GM19025 (cell line): ENCODE data around the gene PRKCA.
"Not testable (repeated sequence)": the region's sequence is repeated elsewhere in the genome, so short reads cannot be mapped to it uniquely, and the experiment has no call there.

Experiments used
- ATAC-seq: cut with Tn5 transposase; IDR thresholded peaks from one replicate; pipeline ENCODE4 v1.9.1; 2021; ENCODE audit warnings: mild to moderate bottlenecking, low read depth, moderate library complexity; ENCODE audit not compliant: unreplicated experiment

PRKCA gene

DNA sequence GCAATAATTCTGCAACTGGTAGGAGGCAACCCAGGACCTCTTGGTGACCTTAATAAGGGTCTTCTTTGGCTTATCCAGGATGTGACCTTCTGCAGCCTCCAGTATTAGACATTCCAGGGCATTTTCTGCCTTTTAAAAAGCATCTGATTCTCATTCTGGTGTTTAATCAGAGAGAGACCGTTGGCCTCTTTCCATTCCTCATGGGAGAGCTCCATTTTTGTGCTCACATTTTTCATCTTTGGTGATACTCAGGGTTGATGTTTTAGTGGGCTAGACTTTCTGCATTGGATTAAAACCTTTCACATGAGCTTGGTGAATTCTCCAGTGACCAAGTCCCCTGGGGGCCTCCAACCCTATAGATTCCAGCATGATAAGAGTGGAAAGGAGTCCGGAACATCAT is 382.3 kb downstream of the PRKCA start:
- no peak for ATAC-seq

DNA sequence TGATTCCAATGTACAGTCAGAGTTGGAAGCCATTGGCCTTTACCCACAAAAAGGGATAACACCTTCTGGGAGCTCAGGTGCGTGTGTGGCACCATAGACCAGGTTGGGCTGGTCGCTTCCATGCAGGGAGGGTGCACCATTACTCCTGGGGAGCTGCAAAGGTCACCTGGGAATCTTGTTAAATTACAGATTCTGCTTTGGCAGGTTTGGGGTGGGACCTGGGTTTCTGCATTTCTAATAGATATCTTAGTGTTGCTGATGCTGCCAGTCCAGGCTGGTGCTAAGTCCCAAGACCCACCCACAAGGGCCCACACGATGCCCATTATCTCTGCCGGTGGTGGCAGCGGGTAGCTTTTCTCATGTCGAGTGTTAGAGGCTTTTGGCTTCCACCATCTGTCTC is 384.2 kb downstream of the PRKCA start:
- no peak for ATAC-seq

DNA sequence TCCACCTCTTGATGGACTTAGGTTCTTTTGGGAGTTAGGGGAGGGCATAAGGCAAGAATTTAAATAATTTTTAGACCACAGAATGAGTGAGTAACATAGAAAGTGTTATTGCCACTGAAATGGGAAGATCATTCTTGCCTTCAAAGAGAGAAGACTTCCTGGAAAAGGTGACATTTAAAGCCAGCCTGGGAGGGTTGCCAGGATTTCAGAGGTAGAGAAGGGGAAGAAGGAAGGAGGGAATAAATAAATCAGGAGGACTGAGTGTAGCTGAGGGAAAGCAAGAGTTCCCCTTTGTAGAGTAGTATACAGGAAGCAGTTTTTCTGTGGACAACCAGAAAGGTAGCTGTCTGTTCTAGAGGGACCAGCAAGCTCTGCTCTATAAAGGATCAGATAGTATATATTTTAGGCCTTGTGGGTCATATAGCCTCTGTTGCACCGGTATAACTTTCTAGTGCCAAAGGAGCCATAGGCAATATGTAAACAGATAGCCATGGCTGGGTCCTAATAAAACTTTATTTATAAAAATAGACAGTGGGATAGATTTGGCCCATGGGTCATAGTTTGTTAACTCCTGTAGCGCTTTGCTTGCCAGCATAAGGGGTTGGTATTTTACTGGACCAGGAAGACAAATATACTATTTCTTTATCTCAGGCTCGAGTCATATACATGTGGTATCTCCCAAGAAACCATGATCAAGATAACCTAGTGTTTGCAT is 385.3 kb downstream of the PRKCA start:
- no peak for ATAC-seq

DNA sequence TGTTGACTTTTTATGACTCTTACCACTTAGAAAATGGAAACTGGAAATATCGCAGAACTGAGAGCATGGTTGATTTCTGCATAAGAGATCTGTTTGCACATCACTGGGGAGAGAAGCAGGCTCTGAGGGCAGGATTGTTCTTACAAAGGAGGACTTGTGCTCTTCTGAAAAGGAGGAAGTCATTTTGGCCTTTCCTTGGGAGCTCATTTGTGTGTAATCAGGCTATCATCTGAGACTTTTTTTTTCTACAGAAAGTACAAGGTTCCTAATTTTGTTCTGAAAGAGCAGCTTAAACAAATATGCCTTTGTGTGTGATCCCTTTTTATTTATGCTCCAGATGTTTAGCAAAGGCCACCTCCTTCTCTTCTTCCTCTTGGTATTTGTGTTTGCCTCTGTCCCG is 386.8 kb downstream of the PRKCA start:
- no peak for ATAC-seq

DNA sequence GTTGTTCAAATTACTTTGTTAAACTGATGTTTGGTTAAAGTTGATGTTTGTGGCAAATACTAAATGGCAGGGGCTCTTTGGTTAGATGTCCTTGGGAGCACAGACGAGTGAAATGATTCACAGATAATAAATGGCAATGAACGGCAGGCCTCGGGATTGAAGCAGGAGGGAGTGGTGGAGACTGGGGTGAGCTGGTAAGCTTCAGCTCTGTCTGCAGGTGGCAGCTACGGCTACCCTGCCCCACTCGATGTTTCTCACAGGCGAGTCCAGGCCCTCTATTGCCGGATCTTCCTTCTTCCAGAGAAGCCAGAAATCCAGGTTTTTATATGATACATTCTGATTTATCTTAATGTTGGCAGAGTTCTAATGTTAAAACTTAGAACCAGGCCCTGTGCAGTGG is 387.8 kb downstream of the PRKCA start:
- no peak for ATAC-seq

DNA sequence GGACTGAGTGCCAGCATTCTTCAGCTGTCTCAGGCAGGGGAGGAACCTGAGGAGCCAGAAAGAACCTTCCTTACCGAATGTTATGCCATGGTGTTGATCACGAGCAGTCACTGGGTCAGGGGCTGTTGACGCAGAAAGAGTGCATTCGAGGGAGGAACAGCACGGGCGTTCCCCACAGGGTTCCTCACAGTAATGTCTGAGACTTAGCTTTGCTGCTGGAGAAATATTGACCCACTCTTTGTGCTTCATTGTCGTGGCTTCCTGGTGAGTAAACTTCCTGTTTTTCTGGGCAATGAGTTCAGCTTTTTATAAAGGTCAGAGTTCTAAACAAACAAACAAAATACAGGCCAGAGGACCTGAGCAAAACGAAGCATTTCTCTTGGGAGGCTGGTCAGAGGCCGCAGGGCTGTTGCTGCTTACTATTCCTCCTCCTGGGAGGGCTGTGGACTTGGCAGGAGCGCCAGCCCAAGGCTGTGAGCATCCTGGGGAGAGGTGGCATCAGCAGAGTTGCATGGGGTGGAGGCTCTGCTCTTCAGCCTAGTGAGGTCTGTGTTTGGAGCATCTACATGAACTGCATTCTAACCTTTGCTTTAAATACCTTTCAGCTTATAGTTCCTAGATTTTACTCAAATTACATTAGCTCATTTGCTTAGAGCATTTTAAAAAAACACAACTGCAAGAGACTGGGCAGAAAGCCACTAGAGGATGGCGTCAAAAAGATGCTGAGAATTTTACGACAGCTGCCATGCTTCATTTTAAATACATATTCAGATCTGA is 389.4 kb downstream of the PRKCA start:
- no peak for ATAC-seq

DNA sequence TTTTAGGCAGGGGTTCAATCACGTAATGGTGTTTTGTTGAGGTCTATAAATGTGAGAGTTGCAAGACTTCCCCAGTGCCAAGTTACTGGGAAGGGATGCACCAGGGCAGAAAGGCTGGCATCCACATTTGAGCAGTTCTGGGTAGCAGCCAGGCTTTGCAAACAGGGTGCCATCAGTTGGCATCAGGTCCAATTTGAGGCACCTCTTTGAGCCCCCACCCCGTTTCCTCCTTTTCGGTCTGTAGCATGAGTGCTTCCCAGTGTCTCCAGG is 389.9 kb downstream of the PRKCA start:
- ATAC-seq = no peak

DNA sequence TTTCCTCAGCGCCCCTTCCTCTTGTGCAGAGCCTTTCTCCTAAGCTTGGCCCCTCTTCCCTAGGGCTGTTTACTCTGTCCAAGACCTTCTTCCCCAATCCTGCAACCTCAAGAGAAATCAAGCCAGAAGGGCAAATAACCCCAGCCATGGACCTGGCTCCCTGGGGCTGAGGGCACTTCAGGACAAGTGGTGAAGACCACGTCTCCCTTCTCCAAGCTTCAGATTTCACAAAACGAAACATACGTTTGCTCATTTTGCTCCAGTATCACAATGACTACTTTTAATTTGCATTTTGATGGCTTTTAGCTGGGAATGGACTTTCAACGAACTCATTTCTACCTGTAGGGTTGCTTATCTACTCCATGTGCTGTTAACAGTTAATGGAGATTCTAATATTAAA is 392.7 kb downstream of the PRKCA start:
- no peak for ATAC-seq

DNA sequence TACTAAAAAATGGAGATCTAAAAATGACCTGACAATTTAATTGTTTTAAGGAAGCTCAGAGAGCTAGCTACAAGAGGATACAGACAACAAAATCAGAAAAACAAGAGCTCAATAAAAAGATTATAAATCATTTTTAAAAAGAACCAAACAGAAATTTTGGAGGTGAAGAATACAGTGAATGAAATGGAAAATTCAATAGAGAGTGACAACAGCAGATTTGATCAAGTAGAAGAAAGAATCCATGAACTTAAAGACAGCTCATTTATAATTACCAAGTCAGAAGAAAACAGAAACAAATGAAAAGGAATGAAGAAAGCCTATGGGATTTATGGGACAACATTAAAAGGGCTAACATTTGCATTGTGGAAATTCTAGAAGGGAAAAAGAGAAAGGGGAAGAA is 395.9 kb downstream of the PRKCA start:
- no peak for ATAC-seq

DNA sequence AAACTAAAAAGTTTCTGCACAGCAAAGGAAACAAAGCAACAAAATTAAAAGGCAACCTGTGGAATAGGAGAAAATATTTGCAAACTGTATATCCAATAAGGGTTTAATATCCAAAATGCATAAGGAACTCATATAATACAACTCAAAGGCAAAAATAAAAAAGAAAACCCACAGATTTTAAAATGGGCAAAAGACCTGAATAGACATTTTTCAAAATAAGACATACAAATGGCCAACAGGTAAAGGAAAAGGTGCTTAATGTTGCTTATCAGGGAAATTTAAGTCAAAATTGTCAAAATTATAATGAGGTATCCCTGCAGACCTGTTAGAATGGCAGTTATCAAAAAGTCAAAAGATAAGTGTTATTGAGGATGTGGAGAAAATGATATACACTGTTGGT is 399.0 kb downstream of the PRKCA start:
- ATAC-seq = no peak

DNA sequence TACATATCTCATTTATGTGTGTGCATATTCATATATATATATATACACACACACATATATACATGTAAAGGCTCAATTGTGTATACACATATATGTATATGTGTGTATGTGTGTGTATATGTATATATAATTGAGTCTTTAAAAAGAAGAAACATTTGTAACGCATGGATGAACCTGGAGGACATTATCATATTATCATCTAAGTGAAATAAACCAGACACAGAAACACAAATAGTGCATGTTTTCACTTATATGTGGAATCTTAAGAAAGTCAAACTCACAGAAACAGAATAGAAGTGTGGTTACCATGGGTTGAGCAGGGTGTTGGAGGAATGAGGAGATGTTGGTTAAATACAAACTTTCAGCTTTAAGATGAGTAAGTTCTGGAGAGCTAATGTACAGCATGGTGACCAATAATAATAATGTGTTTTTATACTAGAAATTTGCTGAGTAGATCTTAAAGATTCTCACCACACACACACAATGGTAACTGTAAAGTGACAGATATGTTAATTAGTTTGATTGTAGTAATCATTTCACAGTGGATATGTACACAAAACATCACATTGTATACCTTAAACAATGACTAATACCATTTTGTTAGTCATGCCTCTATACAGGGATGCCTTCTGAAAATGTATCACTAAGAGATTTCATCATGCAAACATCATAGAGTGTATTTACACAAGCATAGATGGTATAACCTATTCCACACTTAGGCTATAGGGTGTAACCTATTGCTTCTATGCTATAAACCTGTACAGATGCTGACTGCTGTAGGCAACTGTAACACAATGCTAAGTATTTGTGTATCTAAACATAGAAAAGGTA is 399.9 kb downstream of the PRKCA start:
- ATAC-seq = no peak

DNA sequence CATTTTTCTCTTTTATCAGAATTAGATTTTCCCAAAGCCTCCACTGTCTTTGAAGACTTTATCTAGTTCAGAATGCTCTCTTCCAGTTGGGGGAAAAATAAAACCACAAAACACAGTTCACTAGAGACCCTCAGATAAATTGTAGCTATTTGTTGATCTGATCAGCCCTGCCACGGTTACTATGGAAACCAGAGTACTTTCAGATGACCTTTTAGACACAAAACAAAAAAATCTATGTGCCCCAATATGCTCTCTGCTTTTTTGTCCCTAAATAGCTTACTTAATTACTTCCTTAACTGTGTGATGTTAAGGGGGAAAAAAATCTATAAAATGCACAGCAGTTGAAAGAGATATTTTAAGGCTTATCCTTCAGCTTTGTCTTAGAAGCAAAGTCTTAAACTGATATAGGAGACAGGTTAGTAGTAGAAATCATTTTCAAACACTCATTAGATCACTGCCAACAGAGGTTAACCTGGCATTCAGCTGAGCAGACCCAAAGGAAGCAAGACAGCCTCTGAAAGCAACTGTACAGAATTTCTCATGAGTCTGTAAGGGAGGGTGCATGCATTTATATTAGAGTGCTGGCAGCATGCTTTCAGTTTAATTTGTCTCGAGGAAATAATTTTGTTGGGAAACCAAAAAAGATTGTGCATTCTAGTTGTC is 402.6 kb downstream of the PRKCA start:
- ATAC-seq = no peak

DNA sequence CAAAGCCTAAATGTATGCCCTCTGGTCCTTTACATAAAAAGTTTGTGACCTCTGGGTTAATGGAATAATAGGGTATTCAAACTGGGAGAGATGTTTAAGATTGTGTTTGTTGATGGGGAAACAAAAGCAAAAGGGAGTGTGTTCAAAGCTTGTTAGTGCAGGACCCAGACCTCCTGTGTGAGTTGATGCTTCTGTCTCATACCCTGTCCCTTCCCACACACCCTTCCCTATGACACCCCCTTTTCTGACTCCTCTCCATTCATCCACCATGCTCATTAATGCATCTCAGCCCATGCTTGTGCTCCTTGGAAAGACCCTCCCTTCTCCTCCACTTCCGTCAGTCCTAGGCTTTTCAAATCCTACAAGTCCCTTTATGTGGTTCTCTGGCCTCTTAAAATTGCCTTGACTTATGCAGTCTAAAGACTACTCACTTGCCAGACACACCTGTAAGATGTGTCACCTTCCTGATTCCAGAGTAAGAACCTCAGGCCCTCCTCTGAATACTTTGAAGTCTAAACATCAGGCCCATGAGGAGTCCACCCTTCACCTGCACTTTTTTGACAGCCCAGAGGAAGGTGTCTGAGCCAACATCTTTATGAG is 404.5 kb downstream of the PRKCA start:
- no peak for ATAC-seq

DNA sequence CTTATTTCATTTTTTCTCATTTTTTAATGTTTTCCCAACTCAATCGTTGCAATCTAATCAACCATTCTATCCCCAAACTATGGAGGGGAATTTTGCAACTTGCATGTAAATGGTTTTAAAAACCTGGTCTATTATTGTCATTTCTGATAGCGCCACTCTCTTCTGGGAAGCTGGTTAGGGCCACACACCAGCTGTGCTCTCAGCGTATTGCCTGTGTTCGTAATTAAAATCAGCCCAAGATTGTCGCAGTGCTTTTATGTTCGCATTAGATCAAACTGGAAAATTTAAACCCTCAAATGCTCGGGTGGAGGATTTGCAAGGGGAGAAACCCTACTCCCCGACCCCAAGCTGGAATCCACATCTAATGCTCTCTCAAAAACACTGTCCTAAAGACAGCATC is 409.0 kb downstream of the PRKCA start:
- no peak for ATAC-seq

DNA sequence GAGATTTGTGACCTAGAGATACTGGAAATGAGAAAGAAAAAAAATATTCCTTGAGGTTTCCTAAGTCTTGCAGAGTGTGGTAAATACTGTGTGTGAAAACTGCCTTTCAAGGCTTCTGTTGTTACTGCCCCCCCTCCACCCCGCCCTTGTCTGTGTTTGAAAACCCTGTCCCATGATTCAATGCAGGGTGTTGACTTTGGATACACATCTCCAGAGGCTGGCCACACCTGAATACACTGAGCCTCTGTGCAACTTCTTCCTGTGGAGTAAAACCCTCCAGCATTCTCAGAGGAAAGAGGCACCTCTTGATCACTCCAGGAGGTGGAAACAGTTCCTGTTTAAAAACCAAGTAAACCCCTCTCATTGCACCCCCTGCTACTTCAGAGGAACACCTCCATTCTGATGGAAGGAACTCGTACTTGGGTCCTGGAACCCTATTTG is 409.5 kb downstream of the PRKCA start:
- no peak for ATAC-seq

DNA sequence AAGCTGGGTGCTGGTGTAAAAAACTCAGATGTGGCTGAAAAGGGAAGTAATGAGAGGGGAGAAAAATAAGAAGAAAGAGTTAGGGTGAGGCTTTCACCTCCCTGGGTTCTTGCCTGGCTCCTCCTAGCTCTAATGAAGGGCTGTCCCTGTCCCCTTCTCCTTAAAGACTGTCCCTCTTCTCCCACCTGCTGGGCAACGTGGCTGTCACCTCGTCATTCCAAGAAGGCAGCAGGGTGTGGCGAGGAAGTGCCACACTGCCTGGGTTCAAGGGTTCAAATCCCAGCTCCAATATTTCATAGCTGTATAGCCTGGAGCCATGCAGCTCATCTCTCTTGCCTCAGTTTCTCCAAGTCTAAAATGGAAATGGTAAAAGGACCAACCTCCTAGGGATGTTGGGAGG is 410.0 kb downstream of the PRKCA start:
- no peak for ATAC-seq

DNA sequence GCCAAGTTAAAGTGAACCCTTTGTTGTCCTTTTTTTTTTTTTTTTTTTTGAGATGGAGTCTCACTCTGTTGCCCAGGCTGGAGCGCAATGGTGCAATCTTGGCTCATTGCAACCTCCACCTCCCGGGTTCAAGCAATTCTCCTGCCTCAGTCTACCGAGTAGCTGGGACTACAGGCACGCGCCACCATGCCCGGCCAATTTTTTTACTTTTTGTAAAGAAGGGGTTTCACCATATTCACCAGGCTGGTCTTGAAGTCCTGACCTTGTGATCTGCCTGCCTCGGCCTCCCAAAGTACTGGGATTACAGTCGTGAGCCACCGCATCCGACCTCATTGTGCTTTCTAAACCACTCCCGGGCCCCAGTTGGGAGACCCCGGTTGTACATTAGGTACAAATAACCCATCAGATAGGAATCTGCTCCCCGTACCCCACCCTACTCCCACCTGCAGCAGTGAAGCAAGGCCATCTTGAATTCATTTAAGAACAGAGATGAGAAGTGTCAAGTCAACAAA is 410.7 kb downstream of the PRKCA start:
- not testable (repeated sequence) for ATAC-seq

DNA sequence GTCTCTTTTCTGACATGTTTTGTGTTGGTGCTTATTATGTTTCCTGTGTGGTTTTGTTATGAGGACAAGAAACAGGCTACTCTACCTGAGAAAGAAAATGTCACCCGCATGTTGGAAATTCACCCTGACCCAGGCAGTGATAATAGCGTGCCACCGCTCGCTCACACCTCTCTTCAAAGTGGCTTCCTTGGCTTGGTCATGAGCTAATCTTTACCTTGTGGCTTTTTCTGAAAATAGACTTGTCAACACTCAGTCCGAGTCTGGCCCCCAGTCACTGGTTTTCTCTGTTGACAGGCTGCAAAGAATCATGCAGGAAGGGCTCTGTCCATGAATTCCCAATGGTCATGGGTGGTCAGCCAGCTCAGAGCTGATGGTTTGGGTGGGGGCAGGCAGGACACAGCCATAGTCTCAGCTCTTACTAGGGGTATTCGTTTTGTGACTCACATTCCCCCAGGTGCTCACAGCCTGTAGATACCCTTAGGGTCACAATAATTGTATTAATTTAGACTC is 411.2 kb downstream of the PRKCA start:
- peak; percentile 70 for ATAC-seq

DNA sequence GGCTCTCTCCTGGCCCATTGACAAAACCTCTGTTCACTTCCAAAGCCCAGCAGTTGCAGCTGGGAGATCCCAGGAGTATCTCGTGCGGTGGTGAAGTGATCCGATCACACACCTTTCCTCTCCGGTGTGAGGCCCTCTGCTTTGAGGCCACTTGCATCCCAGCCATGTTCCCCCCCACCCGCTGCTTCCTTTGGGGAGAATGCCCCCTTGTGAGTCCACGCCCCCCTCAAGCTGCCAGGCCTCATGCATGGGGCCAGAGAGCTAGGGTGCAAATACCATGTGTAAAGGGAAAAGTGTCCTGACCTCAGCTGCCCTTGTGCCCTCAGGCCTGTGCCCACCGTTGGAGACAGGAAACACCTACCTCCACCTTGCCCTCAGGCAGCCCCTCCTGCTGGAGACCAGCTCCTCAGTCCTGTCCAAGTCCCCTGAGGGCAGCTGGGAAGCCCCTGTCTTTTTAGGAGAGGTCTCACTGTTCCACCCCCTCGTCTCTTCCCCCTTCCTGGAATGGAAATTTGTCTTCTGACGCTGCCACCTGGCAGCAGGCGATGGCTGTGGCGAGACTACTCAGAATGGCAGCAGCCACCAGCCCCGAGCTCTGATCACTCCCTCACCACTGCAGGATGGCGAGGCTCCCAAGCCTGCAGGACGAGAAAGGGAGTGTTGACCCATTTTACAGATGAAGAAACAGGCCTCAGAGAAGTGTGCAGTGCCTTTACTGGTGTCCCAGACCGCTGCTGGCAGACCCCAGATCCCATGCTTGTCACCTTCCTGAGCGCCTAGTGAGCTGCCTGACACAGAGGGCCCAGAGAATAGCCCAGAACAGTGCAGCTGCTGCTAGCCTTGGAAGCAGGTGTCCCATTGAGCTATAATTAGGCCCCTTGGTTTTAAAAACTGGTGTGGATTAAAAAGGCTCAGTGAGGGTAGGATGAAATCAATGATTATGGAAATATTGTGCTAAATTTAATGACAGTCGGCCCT is 411.9 kb downstream of the PRKCA start:
- no peak for ATAC-seq
